SU-DHL-6 (cell line): Measurements from ENCODE around the gene SLC8B1.

ENCODE experiments used
- CTCF ChIP-seq: fragments of 200-600 bp; sonication (generic); IDR thresholded peaks from one replicate; pipeline ENCODE4 v1.5.1; 2017; ENCODE audit warnings: antibody characterized with exemption, mild to moderate bottlenecking, low read length, moderate library complexity; ENCODE audit not compliant: insufficient read depth, poor library complexity, severe bottlenecking
- EZH2phosphoT487 ChIP-seq: fragments of 200-600 bp; sonication (generic), shearing (Covaris generic); conservative IDR thresholded peaks from 2 replicates; pipeline ENCODE4 v1.6.1; 2018; ENCODE audit warnings: mild to moderate bottlenecking, antibody characterized with exemption, low read length, moderate library complexity, mixed read lengths

- TF ChIP-seq CTCF (no peak), EZH2phosphoT487 (no peak)
These were observed 35.2 kb downstream of the SLC8B1 start for GRCh38 chr12:113299619-113300237.
